HG03196 (cell line): ENCODE results near the gene KTI12.
A peak's percentile ranks its signal among the peaks of the same experiment; 100 is the strongest.
"Not testable (repeated sequence)": the region's sequence is repeated elsewhere in the genome, so short reads cannot be mapped to it uniquely, and the experiment has no call there.

ENCODE experiments used
- ATAC-seq: cut with Tn5 transposase; IDR thresholded peaks from one replicate; pipeline ENCODE4 v1.9.1; 2021; ENCODE audit not compliant: unreplicated experiment

Gene KTI12

GRCh38 chr1:52033190-52034049 lies at the start of gene KTI12:
Gene KTI12 (minus strand): TSS chr1:52033810. CDS start chr1:52033761, 49 bp downstream.
- peak; percentile 84 for ATAC-seq

DNA sequence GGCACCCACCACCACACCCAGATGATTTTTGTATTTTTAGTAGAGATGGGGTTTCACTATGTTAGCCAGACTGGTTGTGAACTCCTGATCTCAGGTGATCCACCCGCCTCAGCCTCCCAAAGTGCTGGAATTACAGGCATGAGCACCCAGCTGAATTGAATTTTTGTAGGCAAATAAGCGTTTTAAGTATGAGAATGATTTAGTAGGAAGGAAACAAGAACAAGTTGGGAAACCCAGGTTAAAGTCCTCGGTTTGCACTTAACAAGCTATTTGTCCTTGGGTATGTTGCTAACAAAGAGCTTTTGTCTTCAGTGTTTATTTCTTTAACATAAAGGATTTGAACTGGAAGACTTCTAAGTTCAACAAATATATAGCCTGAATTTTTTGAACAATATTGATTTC lies 46.4 kb upstream of the KTI12 start:
- ATAC-seq: no peak

- not testable (repeated sequence) for ATAC-seq
Measured at GRCh38 chr1:52077277-52077676, 43.7 kb upstream of the KTI12 start.

GRCh38 chr1:52072291-52072690 lies 38.7 kb upstream of the KTI12 start:
- ATAC-seq: no peak

GRCh38 chr1:52070704-52071103 lies 37.1 kb upstream of the KTI12 start:
- no peak for ATAC-seq

- ATAC-seq: no peak
Measured at GRCh38 chr1:52063192-52063591, 29.6 kb upstream of the KTI12 start.

DNA sequence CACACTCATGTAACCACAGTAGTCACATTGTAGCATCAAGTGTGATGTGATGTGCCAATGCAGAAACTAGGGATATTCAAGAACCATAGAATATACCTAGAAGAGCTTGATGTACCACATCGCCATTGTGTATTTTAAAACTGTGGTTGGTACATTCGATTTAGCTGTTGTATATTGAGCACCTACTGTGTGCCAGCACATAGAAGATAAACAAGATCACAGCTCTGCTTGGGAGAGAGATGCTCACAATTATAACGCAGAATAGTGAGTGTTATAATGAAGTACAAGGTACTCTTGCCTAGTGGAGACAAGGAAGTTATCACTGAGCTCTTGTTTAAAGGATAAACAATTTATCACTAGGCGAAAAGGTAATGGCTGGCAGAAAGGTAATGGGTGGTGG lies 27.2 kb upstream of the KTI12 start:
- no peak for ATAC-seq

DNA sequence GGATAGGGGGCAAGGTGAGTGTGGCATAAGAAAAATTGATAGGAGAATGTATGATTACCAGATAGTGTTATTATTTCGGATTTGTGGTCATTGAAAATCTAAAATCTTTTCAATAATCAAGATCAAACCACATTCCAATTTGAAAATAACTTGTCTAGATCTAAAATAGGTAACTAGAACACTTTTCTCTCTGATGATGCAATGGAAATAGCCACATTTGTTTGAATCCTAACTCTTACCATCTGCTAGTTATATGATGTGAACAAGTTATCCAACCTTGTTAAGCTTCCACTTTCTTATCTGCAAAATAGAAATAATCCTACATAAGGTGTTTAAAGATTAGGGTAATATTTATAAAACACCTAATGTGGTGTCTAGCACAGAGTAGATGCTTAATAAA lies 26.3 kb upstream of the KTI12 start:
- no peak for ATAC-seq

GRCh38 chr1:52059321-52059720 lies 25.7 kb upstream of the KTI12 start:
- no peak for ATAC-seq

DNA sequence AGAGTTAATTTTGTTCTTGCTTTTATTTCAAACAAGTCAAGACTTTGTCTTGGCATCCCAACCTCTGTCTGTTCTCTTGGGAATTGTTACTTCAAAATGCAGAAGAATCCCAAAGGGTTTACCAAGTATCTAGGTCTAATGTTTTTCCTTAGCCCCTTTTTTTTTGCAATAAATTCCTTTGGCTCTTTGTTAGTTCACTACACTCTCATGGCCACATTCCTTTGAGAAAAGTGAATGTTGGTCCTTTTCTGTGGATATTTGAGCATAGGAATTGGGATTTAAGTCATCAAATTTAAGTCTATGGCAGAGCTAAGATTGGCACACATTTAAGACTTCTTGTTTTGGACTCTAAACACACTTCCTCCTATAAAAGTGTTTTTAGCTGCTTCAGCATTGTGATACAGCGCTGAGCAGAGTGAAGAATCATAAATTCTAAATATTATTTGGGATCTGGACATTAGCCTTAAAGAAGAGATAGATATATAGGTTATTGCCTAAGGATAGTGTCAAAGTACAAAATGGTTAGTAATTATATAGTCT lies 24.3 kb upstream of the KTI12 start:
- no peak for ATAC-seq

- ATAC-seq: no peak
Measured at GRCh38 chr1:52057255-52057654, 23.6 kb upstream of the KTI12 start.

DNA sequence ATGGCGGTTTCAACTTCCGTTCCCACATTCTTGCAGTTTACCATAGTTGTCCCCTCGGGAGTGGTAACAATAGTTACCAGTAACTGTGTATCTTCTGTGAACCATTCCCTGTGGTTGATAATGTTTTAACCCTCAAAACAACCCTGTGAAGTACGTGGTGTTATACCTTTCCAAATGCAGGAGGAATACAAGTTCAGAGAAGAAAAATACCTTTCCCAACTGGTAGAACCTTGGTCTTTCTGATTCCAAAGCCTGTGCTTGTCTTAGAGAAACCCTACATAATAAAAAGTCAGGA lies 23.3 kb upstream of the KTI12 start:
- ATAC-seq: no peak

DNA sequence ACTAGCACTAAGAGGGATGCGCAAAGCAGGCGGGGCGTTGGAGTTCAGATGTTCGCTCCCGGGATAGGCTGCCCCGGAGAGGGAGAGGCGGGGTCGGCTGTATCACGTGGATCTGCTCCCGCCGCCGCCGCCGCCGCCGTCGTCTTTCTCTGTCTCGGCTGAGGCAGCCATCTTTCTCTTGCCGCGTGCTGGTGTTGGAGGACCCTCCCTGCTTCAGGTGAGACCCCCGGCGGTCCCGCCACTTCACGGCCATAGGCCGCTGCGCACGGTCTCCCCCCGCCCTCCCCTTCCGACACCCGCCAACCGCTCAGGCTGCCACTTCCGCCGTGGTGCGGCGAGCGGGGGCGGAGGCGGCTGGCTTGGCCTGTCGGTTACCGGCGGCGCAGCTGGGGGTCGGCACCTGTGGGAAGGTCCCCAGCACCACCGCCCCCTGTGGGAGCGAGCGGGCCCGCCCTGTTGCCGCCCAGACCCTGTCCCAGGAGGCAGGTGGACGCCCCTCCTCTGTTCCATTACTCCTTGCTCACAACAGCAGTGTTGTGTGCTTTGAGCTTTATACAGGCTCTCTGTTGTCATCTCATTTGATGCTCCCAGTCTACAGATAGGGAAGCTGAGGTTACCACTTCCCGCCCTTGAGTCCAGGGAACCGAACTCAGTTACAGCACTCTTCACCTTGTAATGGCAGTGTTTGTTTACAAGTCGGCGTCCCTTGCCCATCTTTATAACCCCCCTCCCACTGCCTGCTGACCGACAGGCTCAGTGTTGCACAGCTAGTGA lies 22.7 kb upstream of the KTI12 start, which contains the start of gene BTF3L4:
TSS of gene BTF3L4 (plus strand) at position 133 of the 774 bp plus-strand sequence. CDS start 3,553 bp downstream, outside the sequence.
- ATAC-seq: peak; percentile 83

- ATAC-seq: no peak
Measured at GRCh38 chr1:52055866-52056162, 22.2 kb upstream of the KTI12 start.

GRCh38 chr1:52055066-52055865 lies 21.7 kb upstream of the KTI12 start, which contains the start of gene TXNDC12:
Gene TXNDC12 (minus strand): TSS chr1:52055191. CDS start chr1:52055096, 95 bp downstream.
- ATAC-seq: peak; percentile 49

DNA sequence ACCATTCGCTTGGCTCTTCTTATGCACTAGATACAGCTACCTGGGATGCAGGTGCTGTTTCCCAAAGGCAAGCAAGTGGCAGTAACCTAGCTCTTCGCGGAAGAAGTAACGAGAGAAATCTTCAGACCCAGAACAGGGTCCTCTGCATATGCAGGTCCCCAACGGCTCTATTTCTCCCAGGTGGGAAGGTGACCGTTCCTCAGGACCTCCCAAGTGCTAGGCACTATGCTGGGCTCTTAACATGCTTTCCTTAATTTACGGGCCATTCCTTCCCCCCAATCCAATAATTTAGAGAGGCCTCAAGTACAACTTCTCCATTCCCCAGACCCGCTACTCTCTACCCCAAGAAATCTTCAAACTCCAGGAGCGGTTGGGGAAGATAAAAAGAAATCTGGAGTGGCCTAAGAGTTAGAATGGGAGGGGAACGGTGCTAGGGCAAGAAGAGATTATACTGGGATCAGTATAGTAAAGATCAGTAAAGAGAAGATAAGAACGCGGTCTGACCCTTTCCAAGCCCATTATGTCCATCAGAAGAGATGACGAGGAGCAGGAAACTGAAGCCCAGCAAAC lies 21.0 kb upstream of the KTI12 start:
- ATAC-seq: no peak

DNA sequence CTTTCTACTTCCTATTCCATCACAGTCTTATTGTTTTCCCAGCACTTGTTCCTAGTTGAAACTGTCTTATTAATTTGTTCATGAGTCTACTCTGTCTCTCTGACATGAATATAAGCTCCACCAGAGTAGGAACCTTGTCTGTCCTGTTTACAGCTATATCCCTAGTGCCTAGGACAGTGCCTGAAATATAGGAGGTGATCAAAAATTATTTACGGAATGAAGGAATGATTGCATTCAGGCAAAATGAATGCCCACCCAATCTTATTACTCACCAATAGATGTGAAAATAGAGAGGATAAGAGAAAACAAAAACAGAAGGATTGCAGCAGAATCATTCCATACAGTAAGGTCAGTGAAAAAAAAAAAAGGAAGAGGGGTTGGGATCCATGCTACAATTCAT lies 20.3 kb upstream of the KTI12 start:
- ATAC-seq: no peak

DNA sequence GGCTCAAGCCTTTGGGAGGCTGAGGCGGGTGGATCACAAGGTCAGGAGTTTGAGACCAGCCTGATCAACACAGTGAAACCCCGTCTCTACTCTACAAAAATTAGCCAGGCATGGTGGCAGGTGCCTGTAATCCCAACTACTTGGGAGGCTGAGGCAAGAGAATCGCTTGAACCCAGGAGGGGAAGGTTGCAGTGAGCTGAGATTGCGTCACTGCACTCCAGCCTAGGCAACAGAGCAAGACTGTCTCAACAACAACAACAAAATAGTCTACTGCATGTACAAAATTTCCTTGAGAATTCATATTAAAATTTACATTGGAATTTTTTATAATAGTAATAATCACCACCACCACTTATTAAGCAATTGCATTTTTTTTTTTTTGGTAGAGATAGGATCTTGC lies 15.7 kb upstream of the KTI12 start:
- ATAC-seq: not testable (repeated sequence)

DNA sequence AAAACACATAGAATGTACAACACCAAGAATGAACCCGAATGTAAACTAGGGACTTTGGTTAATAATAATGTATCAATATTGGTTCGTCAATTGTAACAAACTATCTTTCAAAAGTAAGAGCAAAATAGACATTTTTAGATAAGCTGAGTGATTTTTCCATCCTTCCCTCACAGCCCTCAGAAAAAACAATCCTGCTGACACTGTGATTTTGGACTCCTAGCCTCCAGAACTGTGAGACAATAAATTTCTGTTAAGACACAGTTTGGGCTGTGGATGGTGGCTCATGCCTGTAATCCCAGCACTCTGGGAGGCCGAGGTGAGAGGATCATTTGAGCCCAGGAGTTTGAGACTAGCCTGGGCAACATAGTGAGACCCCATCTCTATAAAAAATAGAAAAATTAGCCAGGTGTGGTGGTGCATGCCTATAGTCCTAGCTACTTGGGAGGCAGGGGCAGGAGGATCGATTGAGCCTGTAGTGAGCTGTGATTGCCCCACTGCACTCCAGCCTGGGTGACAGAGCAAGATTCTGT lies 12.1 kb upstream of the KTI12 start:
- ATAC-seq: not testable (repeated sequence)

DNA sequence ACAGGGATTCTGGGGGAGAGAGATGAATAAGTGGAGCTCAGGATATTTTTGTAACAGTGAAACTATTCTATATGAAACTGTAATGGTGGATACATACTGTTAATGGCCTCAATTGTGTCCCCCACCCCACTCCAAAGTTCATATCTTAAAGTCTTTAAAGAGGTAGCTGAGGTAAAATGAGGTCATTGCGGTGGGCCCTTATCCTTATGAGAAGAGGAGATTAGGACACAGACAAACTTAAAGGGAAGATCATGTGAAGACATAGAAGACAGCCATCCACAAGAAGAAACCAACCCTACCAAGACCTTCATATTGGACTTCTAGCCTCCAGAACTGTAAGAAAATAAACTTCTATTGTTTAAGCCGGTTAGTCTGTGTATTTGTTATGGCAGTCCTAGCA lies 11.6 kb upstream of the KTI12 start:
- no peak for ATAC-seq
